NK-92 (cell line): ENCODE results near the gene SECTM1.

ENCODE experiments used
- DNase-seq: peaks from one replicate; lab custom pipeline; 2025; ENCODE audit not compliant: unreplicated experiment; lab: John Stamatoyannopoulos, UW

The SECTM1 gene

GRCh38 chr17:82329683-82330321, 3.8 kb downstream of the SECTM1 start:
- DNase-seq = no peak

- DNase-seq = no peak
Measured at GRCh38 chr17:82328994-82329507, 4.5 kb downstream of the SECTM1 start.

DNA sequence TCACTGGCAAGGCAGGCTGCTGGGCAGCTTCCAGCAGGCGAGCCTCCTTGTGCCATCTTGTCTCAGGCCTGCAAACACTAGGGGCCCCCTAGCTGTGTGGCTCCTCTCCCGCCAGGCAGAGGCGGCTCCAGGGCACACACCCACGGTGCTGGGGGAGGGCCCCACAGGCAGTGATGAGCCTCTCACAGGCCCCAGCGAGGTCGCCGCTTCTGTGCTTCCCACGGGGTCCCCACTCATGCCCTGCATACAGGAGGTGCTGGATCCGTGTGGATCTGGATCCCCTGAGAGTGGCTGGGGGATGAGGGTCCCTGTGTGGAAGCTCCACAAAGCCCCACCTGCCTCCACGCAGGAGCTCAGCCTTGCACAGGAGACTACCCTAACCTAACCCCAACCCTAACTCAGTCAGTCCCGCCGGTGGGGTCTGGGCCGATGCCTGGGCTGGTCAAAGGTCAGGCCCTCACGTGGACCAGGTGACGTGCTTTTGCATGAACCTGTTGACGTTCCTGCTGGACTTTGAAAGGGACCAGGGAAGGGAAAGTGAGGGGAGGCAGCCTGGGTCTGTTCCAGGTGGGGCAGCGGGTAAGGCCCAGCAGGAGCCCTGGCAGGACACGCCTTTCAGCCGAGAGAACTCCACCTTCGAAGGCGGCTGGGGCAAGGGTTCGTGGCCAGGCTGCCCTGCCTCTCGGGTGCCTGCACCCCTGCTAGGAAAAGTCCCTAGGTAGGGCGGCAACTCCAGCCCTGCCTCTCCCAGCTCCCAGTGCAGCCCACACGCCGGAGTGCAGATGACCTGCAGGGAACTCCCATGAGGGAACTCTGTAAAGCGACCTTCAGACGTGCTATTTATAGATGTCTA, 5.2 kb downstream of the SECTM1 start:
- no peak for DNase-seq

DNA sequence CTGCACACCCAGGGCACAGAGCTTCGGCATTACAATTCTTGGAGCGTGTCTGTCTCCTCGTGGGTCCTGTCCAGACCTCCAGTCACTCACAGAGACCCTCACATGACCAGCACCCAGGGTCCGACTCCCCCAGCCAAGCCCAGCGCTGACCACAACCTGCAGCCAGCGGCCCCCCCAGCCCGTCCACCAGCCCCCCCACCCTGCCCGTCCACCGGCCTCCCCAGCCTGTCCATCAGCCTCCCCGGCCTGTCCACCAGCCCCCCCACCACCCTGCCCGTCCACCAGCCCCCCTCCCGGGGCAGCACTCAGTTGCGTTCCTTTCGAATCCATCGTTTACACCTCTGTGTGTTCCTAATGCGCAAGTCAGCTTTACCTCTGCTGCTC, 5.8 kb downstream of the SECTM1 start:
- no peak for DNase-seq

DNA sequence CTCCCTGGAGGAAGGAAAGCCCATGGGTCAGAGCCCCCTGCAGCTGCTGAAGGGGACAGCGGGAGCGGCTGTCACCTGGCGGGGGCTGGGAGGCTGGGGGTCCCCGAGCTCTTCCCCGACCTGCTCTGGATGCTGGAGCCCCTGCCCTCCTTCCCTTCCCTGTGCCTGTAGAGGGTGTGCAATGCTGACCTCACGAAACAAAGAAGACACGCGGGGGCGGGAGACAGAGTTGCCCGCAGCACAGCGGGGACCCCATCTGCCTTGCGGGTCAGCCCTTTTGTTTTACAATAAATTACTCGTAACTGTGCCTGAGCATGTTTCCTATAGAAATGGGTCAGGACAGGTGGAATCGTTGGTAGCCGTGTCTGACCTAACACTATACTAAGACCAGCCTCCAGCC, 6.3 kb downstream of the SECTM1 start:
- DNase-seq = no peak

- DNase-seq = no peak
Measured at GRCh38 chr17:82325286-82326180, 8.0 kb downstream of the SECTM1 start.

DNA sequence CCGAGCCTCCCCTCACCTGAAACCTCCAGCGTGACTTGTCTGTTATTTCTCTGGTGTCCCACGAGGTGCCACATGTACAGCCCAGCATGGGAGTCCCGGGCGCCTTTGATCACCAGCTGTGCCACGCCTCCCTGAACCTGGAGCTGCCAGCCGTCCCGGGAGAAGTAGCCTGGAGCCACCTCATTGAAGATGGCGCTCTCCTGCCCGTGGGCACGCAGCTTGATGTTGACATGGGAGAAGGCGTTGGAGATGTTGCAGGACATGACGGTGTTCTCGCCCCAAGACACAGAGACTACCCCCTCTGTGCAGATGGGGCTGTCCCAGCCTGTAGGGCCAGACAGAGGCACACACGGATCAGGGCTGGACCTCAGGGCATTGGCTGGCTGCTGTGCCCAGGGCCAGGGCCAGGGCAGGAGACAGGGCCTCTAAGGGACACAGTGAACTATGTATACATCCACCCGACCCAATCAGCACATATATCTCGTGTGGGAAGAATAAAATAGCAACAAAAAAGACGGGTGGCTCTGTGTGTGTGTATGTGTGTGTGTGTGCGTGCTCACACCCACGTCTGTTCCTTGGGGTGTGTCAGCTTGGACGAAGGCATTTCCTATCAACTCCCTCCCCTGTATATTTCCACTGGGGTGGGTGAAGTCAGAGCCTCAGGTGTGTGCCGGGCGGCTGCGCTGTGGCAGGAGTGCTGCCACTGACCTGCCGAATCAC, 8.8 kb downstream of the SECTM1 start:
- no peak for DNase-seq

- DNase-seq = no peak
Measured at GRCh38 chr17:82323514-82324234, 9.9 kb downstream of the SECTM1 start.

- no peak for DNase-seq
Measured at GRCh38 chr17:82322526-82323453, 10.8 kb downstream of the SECTM1 start.

- no peak for DNase-seq
Measured at GRCh38 chr17:82321947-82322466, 11.6 kb downstream of the SECTM1 start.

GRCh38 chr17:82320956-82321927, 12.3 kb downstream of the SECTM1 start:
- DNase-seq = no peak

GRCh38 chr17:82320140-82320840, 13.3 kb downstream of the SECTM1 start:
- DNase-seq = no peak

GRCh38 chr17:82319619-82320062, 13.9 kb downstream of the SECTM1 start:
- no peak for DNase-seq

GRCh38 chr17:82318772-82319606, 14.6 kb downstream of the SECTM1 start:
- no peak for DNase-seq

DNA sequence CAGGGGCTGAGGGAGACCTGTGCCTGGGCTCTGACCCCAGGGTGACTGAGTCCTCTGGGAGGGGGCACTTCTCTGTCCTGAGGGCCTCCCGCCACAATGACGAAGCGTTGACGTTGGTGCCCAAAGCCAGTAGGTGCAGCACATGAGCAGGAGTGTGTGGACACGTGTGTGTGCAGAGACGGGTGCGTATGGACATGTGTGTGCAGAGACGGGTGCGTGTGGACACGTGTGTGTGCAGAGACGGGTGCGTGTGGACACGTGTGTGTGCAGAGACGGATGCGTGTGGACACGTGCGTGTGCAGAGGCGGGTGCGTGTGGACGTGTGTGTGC, 15.4 kb downstream of the SECTM1 start:
- no peak for DNase-seq
